K562 (cell line): ENCODE results near the gene MALAT1. TPM values are rescaled to one million over a fixed set of nuclear protein-coding genes. Genes with fewer than 3 reads are reported as not detected.

Experiments
- BCLAF1 ChIP-seq, 2 experiments: fragments of 450-650 bp in 1 of 2; IDR thresholded peaks; 2 replicates each; pipeline ENCODE4 v1.6.1; 2011 to 2017; ENCODE audit warnings: low read depth in 2 of 2, antibody characterized with exemption in 1 of 2, borderline replicate concordance in 1 of 2, low read length in 1 of 2, mild to moderate bottlenecking in 1 of 2, mixed read lengths in 1 of 2; ENCODE audit not compliant: control insufficient read depth in 1 of 2
- E2F8 ChIP-seq: fragments of 450-650 bp; IDR thresholded peaks from 2 replicates; pipeline ENCODE4 v1.7.1; 2018; ENCODE audit warnings: mild to moderate bottlenecking, low read depth; ENCODE audit not compliant: partially characterized antibody
- KDM1A ChIP-seq, 2 experiments: fragments of 450-650 bp; IDR thresholded peaks; 2 replicates each; pipeline ENCODE4 v1.6.1; 2016; ENCODE audit warnings: mild to moderate bottlenecking in 2 of 2
- MBD2 ChIP-seq: sonication (generic); IDR thresholded peaks from 2 replicates; pipeline ENCODE4 v1.6.1; 2016; ENCODE audit warnings: low read depth, borderline replicate concordance
- MEIS2 ChIP-seq: fragments of 450-650 bp; IDR thresholded peaks from 2 replicates; pipeline ENCODE4 v1.6.1; 2014; ENCODE audit warnings: mild to moderate bottlenecking; ENCODE audit not compliant: partially characterized antibody
- PCBP1 ChIP-seq: fragments of 200-400 bp; formaldehyde crosslinking; IDR thresholded peaks from 2 replicates; pipeline ENCODE4 v1.6.1; 2018; ENCODE audit warnings: mild to moderate bottlenecking, low read depth, low read length; ENCODE audit not compliant: poor library complexity, severe bottlenecking
- POLR2B ChIP-seq: fragments of 450-650 bp; IDR thresholded peaks from 2 replicates; pipeline ENCODE4 v1.6.1; 2018; ENCODE audit warnings: low read depth; ENCODE audit not compliant: partially characterized antibody
- POU5F1 ChIP-seq: fragments of 150-350 bp; IDR thresholded peaks from 2 replicates; pipeline ENCODE4 v1.6.1; 2014; ENCODE audit warnings: borderline replicate concordance, low read length, low read depth, mild to moderate bottlenecking; ENCODE audit not compliant: partially characterized antibody
- RBM17 ChIP-seq: fragments of 200-400 bp; formaldehyde crosslinking; IDR thresholded peaks from 2 replicates; pipeline ENCODE4 v1.6.1; 2017; ENCODE audit warnings: low read depth, mild to moderate bottlenecking, low read length, borderline replicate concordance
- RFX5 ChIP-seq: IDR thresholded peaks from 2 replicates; pipeline ENCODE4 v1.6.1; 2011; ENCODE audit warnings: low read depth, mild to moderate bottlenecking, improper control_type of control experiment, low read length
- SMARCA4 ChIP-seq: fragments of 450-650 bp; IDR thresholded peaks from 2 replicates; pipeline ENCODE4 v1.6.1; 2016
- SUPT5H ChIP-seq: fragments of 450-650 bp; IDR thresholded peaks from 2 replicates; pipeline ENCODE4 v1.6.1; 2016
- TSC22D4 ChIP-seq: fragments of 450-650 bp; IDR thresholded peaks from 2 replicates; pipeline ENCODE4 v1.6.1; 2016; ENCODE audit warnings: missing genetic modification characterization, missing biosample characterization, control low read depth
- ZNF212 ChIP-seq: fragments of 450-650 bp; formaldehyde crosslinking; IDR thresholded peaks from 2 replicates; pipeline ENCODE4 v1.4.0; 2020; ENCODE audit warnings: mild to moderate bottlenecking
- ZNF395 ChIP-seq: fragments of 200-800 bp; sonication (Bioruptor generic); IDR thresholded peaks from 2 replicates; pipeline ENCODE4 v1.6.1; 2017; ENCODE audit warnings: missing genetic modification characterization, missing compliant biosample characterization
- polyA plus RNA-seq, 8 experiments: library from polyadenylated mRNA; depleted of rRNA in 4 of 8; stranded (reverse) in 5 of 8; unstranded in 3 of 8; fragments of >200 nt; fragmentation: Nextera tagmentation in 2 of 8; fragmentation: Illumina TruSeq in 1 of 8; extraction: Ambion mirVana in 2 of 8; extraction: Trizol in 1 of 8; gene quantifications; 2 replicates each; pipeline versions ENCODE4 v1.2.1 to v1.2.3, GENCODE V29; 2011 to 2014; ENCODE audit warnings: inconsistent platforms in 1 of 8, missing spikeins in 1 of 8
- total RNA-seq, 7 experiments: library from RNA; depleted of rRNA in 6 of 7; stranded (reverse); fragments of >200 nt in 6 of 7; fragmentation: Illumina TruSeq in 2 of 7; extraction: Trizol in 2 of 7; gene quantifications; 2 replicates each; pipeline versions ENCODE4 v1.2.1 to v1.2.3, GENCODE V29; 2011 to 2021; ENCODE audit warnings: low replicate concordance in 1 of 7
- TF ChIP-seq, protein P1 (sequence below): fragments of 250-450 bp; sonication (Bioruptor Pico); IDR thresholded peaks from 2 replicates; pipeline ENCODE4 v1.4.0; 2020; ENCODE audit warnings: borderline replicate concordance
- TF ChIP-seq, protein P2 (sequence below): fragments of 250-450 bp; sonication (Bioruptor Pico); IDR thresholded peaks from 2 replicates; pipeline ENCODE4 v1.6.1; 2021; ENCODE audit warnings: mild to moderate bottlenecking

MALAT1 gene
- total and polyA plus RNA-seq, 9 of the 15 experiments (the other 6 are each of a cell fraction or from before 2014, with no cell fraction given), result 363 to 8,715 (median 2,351) TPM

GRCh38 chr11:65498977-65499712 is at the start of gene MALAT1 (continued):
- peak; percentile 78; the same call in 1 of the 2 replicates for TF ChIP-seq RFX5
- no peak for TF ChIP-seq E2F8
- no peak for TF ChIP-seq RBM17
- peak; percentile 38; a peak in 3 of 4 replicates for TF ChIP-seq KDM1A (IDR thresholded peaks at IDR 0.05)
- TF ChIP-seq SMARCA4, result peak; percentile 8; the same call in 1 of the 2 replicates
- TF ChIP-seq POLR2B, result peak; percentile 98
- no peak for TF ChIP-seq PCBP1
- no peak for TF ChIP-seq ZNF395 (CRISPR knock-in tag)
- TF ChIP-seq BCLAF1 (IDR thresholded peaks at IDR 0.05; ENCODE audit: borderline replicate concordance in 1 of 2, control insufficient read depth in 1 of 2, low read depth in 2 of 2, low read length in 1 of 2), result peak; percentile 28 to 76; a peak in 2 of 4 replicates
- peak; percentile 95 for TF ChIP-seq ZNF212 (CRISPR knock-in tag)
- TF ChIP-seq, protein P1, sequence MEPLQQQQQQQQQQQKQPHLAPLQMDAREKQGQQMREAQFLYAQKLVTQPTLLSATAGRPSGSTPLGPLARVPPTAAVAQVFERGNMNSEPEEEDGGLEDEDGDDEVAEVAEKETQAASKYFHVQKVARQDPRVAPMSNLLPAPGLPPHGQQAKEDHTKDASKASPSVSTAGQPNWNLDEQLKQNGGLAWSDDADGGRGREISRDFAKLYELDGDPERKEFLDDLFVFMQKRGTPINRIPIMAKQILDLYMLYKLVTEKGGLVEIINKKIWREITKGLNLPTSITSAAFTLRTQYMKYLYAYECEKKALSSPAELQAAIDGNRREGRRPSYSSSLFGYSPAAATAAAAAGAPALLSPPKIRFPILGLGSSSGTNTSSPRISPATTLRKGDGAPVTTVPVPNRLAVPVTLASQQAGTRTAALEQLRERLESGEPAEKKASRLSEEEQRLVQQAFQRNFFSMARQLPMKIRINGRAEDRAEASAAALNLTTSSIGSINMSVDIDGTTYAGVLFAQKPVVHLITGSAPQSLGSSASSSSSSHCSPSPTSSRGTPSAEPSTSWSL (CRISPR knock-in tag), result 0 out of 2 replicates have a peak, but pooled peaks have one; percentile 42
- no peak for TF ChIP-seq TSC22D4
- TF ChIP-seq, protein P2, sequence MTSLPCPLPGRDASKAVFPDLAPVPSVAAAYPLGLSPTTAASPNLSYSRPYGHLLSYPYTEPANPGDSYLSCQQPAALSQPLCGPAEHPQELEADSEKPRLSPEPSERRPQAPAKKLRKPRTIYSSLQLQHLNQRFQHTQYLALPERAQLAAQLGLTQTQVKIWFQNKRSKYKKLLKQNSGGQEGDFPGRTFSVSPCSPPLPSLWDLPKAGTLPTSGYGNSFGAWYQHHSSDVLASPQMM (CRISPR knock-in tag), result peak; percentile 96
- TF ChIP-seq MEIS2, result no peak
- TF ChIP-seq POU5F1, result no peak
- peak; percentile 95 for TF ChIP-seq MBD2
- peak; percentile 99 for TF ChIP-seq SUPT5H
